Measurements from ENCODE around the gene PRLH. TPM values are rescaled to one million over a fixed set of nuclear protein-coding genes. Genes with fewer than 3 reads are reported as not detected.

Gene PRLH
- total RNA-seq, 1 donor from 2014 or later, result not detected

- DNase-seq (ENCODE audit: extremely low spot score, unreplicated experiment), result no peak
- peaks cover 41% of the 10 kb centered on the region for H3K4me1 Mint-ChIP-seq (ENCODE audit: unreplicated experiment)
- peak overlapping the region; percentile 69 for H3K27ac Mint-ChIP-seq (ENCODE audit: unreplicated experiment)
- no peaks in the 10 kb centered on the region for H3K36me3 Mint-ChIP-seq (ENCODE audit: unreplicated experiment)
- no peaks in the 10 kb centered on the region for H3K27me3 Mint-ChIP-seq (ENCODE audit: unreplicated experiment)
- peak; percentile 46 for TF ChIP-seq CTCF (IDR thresholded peaks at IDR 0.05)
- H3K4me3 Mint-ChIP-seq (ENCODE audit: unreplicated experiment), result no peak overlapping the region
- H3K9me3 Mint-ChIP-seq (ENCODE audit: unreplicated experiment), result no peaks in the 10 kb centered on the region
Measured at GRCh38 chr2:237600205-237600846, 34.0 kb downstream of the PRLH start.

- no peaks in the 10 kb centered on the region for H3K36me3 Mint-ChIP-seq (ENCODE audit: unreplicated experiment)
- TF ChIP-seq CTCF (IDR thresholded peaks at IDR 0.05), result no peak
- H3K4me1 Mint-ChIP-seq (ENCODE audit: unreplicated experiment), result peaks cover 34% of the 10 kb centered on the region
- H3K27me3 Mint-ChIP-seq (ENCODE audit: unreplicated experiment), result no peaks in the 10 kb centered on the region
- no peak for DNase-seq (ENCODE audit: extremely low spot score, unreplicated experiment)
- no peak overlapping the region for H3K27ac Mint-ChIP-seq (ENCODE audit: unreplicated experiment)
- no peaks in the 10 kb centered on the region for H3K9me3 Mint-ChIP-seq (ENCODE audit: unreplicated experiment)
- H3K4me3 Mint-ChIP-seq (ENCODE audit: unreplicated experiment), result no peak overlapping the region
Measured at GRCh38 chr2:237601453-237602116, 35.2 kb downstream of the PRLH start.

GRCh38 chr2:237602409-237602808 lies 36.0 kb downstream of the PRLH start:
- H3K27me3 Mint-ChIP-seq (ENCODE audit: unreplicated experiment), result no peaks in the 10 kb centered on the region
- H3K9me3 Mint-ChIP-seq (ENCODE audit: unreplicated experiment), result no peaks in the 10 kb centered on the region
- DNase-seq (ENCODE audit: extremely low spot score, unreplicated experiment), result no peak
- no peak overlapping the region for H3K4me3 Mint-ChIP-seq (ENCODE audit: unreplicated experiment)
- H3K36me3 Mint-ChIP-seq (ENCODE audit: unreplicated experiment), result no peaks in the 10 kb centered on the region
- no peak for TF ChIP-seq CTCF (IDR thresholded peaks at IDR 0.05)
- peaks cover 34% of the 10 kb centered on the region for H3K4me1 Mint-ChIP-seq (ENCODE audit: unreplicated experiment)
- no peak overlapping the region for H3K27ac Mint-ChIP-seq (ENCODE audit: unreplicated experiment)

- Mint-ChIP-seq H3K27ac (ENCODE audit: unreplicated experiment) (peak overlapping the region; percentile 86), H3K27me3 (ENCODE audit: unreplicated experiment) (no peaks in the 10 kb centered on the region), H3K4me1 (ENCODE audit: unreplicated experiment) (peaks cover 34% of the 10 kb centered on the region), H3K9me3 (ENCODE audit: unreplicated experiment) (no peaks in the 10 kb centered on the region), H3K4me3 (ENCODE audit: unreplicated experiment) (no peak overlapping the region), H3K36me3 (ENCODE audit: unreplicated experiment) (no peaks in the 10 kb centered on the region)
- DNase-seq (ENCODE audit: extremely low spot score, unreplicated experiment), result no peak
- TF ChIP-seq CTCF (IDR thresholded peaks at IDR 0.05), result no peak
Measured at GRCh38 chr2:237603049-237603717, 36.8 kb downstream of the PRLH start.

GRCh38 chr2:237603718-237604362 lies 37.5 kb downstream of the PRLH start:
- peaks cover 32% of the 10 kb centered on the region for H3K4me1 Mint-ChIP-seq (ENCODE audit: unreplicated experiment)
- peak overlapping the region; percentile 86 for H3K27ac Mint-ChIP-seq (ENCODE audit: unreplicated experiment)
- no peak overlapping the region for H3K4me3 Mint-ChIP-seq (ENCODE audit: unreplicated experiment)
- no peaks in the 10 kb centered on the region for H3K36me3 Mint-ChIP-seq (ENCODE audit: unreplicated experiment)
- H3K9me3 Mint-ChIP-seq (ENCODE audit: unreplicated experiment), result no peaks in the 10 kb centered on the region
- H3K27me3 Mint-ChIP-seq (ENCODE audit: unreplicated experiment), result no peaks in the 10 kb centered on the region
- DNase-seq (ENCODE audit: extremely low spot score, unreplicated experiment), result no peak
- no peak for TF ChIP-seq CTCF (IDR thresholded peaks at IDR 0.05)

Data from osteocyte (in vitro differentiated cells).